ENCODE measurements around the gene TRAPPC10.
"Not testable (repeated sequence)": the region's sequence is repeated elsewhere in the genome, so short reads cannot be mapped to it uniquely, and the experiment has no call there.

Gene TRAPPC10

DNA sequence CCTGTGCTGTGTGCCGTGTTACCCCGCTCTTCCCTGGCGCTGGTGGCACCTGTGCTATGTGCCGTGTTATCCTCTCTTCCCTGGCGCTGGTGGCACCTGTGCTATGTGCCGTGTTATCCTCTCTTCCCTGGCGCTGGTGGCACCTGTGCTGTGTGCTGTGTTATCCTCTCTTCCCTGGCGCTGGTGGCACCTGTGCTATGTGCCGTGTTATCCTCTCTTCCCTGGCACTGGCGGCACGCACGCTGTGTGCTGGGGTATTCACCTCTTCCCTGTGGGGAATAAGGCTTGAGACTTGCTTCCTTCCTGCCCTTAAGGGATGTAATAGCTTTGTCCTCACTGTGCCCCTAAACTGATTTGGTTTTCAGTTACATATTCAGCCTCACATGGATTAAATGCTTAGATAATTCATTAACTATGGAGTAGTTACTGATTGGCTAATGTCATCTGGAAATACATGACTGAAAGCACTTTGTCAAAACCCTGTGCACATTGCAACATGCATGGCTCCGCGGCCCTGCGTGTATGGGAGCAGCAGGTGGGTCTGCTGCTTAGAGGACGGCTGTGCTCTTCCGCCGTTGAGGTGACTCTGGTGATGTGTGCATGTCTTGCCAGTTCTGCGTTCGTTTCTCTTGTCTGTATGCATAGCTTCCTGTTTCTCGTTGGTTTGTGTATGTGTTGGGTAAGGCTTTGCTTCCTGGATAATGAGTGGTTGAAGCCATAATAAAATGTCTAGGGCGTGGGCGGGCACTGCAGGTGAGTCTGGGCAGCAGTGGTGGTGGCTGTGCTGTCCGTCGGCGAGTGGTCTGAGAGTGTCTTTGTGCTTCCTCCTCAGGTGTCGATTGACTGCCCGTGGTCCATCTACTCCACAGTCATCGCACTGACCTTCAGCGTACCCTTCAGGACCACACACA, 77.1 kb downstream of the TRAPPC10 start:
- no peak overlapping the region for H3K9ac ChIP-seq (ENCODE audit: low read depth, low read length)
- no peaks in the 10 kb centered on the region for H3K4me1 ChIP-seq (ENCODE audit: control insufficient read depth, insufficient read depth, low read length)
- no peak overlapping the region for H3K4me3 ChIP-seq (ENCODE audit: low read depth, low read length)
- peaks cover 39% of the 10 kb centered on the region for H3K36me3 ChIP-seq (ENCODE audit: control insufficient read depth, insufficient read depth, low read length)
- no peaks in the 10 kb centered on the region for H3K27me3 ChIP-seq (ENCODE audit: control insufficient read depth, insufficient read depth, low read length)
- H3K9me3 ChIP-seq (ENCODE audit: control insufficient read depth, insufficient read depth, low read length), result no peaks in the 10 kb centered on the region

- Histone ChIP-seq H3K9me3 (ENCODE audit: control insufficient read depth, insufficient read depth, low read length) (no peaks in the 10 kb centered on the region), H3K4me1 (ENCODE audit: control insufficient read depth, insufficient read depth, low read length) (no peaks in the 10 kb centered on the region), H3K9ac (ENCODE audit: low read depth, low read length) (no peak overlapping the region), H3K36me3 (ENCODE audit: control insufficient read depth, insufficient read depth, low read length) (peaks cover 34% of the 10 kb centered on the region), H3K4me3 (ENCODE audit: low read depth, low read length) (no peak overlapping the region), H3K27me3 (ENCODE audit: control insufficient read depth, insufficient read depth, low read length) (no peaks in the 10 kb centered on the region)
Observed at GRCh38 chr21:44090325-44090724, 78.2 kb downstream of the TRAPPC10 start.

DNA sequence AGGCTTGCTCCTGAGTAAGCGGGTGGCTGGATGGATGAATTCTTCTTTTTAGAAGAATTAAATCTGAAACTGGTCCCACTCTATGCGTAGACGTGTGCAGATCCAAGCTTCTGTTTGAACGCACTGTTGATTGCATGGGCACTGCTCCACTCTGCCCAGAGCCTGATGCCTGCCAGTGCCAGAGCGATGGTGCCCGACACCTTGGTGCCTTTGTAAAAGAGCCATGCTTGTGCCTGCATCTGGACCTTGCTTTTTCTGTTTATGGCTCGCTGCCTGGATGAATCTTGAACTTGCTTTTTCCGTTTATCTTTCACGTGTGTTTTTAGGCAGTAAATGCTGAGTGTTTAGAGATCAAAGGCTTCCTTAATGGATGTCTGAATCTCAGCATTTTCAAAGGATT, 80.1 kb downstream of the TRAPPC10 start:
- Histone ChIP-seq H3K9me3 (ENCODE audit: control insufficient read depth, insufficient read depth, low read length) (no peaks in the 10 kb centered on the region), H3K36me3 (ENCODE audit: control insufficient read depth, insufficient read depth, low read length) (peaks cover 28% of the 10 kb centered on the region), H3K9ac (ENCODE audit: low read depth, low read length) (no peak overlapping the region), H3K27me3 (ENCODE audit: control insufficient read depth, insufficient read depth, low read length) (no peaks in the 10 kb centered on the region), H3K4me1 (ENCODE audit: control insufficient read depth, insufficient read depth, low read length) (no peaks in the 10 kb centered on the region), H3K4me3 (ENCODE audit: low read depth, low read length) (no peak overlapping the region)

DNA sequence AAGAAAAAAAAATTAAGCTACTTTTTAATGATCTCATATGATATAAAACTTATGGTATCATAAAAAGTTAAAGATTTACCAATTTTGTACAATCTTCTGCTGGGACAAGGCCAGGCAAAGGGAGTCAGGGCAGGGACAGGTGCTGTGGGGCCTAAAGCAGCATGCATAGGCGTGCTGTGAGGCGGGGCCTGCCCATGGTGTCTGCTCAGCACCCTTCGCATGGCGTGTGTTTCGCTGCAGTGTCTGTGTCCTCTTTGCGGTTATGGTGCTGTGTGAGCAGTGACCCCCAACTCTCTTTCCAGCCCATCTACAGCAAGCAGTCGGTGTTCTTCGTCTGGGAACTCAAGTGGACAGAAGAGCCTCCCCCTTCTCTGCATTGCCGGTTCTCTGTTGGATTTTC, 81.7 kb downstream of the TRAPPC10 start:
- Histone ChIP-seq H3K27me3 (ENCODE audit: control insufficient read depth, insufficient read depth, low read length) (no peaks in the 10 kb centered on the region), H3K36me3 (ENCODE audit: control insufficient read depth, insufficient read depth, low read length) (peaks cover 15% of the 10 kb centered on the region), H3K9me3 (ENCODE audit: control insufficient read depth, insufficient read depth, low read length) (no peaks in the 10 kb centered on the region), H3K9ac (ENCODE audit: low read depth, low read length) (no peak overlapping the region), H3K4me1 (ENCODE audit: control insufficient read depth, insufficient read depth, low read length) (no peaks in the 10 kb centered on the region), H3K4me3 (ENCODE audit: low read depth, low read length) (no peak overlapping the region)

GRCh38 chr21:44094832-44095231, 82.7 kb downstream of the TRAPPC10 start:
- Histone ChIP-seq H3K9ac (ENCODE audit: low read depth, low read length) (no peak overlapping the region), H3K36me3 (ENCODE audit: control insufficient read depth, insufficient read depth, low read length) (peaks cover 10% of the 10 kb centered on the region), H3K4me1 (ENCODE audit: control insufficient read depth, insufficient read depth, low read length) (no peaks in the 10 kb centered on the region), H3K9me3 (ENCODE audit: control insufficient read depth, insufficient read depth, low read length) (no peaks in the 10 kb centered on the region), H3K4me3 (ENCODE audit: low read depth, low read length) (no peak overlapping the region), H3K27me3 (ENCODE audit: control insufficient read depth, insufficient read depth, low read length) (no peaks in the 10 kb centered on the region)

DNA sequence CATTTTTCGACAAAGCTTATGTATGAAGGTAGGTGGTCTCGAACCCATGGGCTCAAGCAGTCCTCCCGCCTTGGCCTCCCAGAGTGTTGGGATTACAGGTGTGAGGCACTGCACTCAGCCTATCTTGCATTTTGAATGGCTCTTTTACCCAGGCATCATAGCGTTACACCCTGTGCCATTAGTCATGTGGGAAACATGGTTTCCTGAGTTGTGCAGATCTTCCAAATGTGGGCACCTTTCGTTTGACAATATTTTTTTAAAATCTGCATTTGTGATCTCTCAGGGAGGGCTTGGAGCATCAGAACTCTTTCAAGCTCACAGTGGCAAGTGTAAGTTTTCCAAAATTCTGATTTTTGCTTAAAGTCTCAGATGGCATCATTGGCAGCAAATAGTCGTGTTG, 86.4 kb downstream of the TRAPPC10 start:
- not testable (repeated sequence) for H3K4me3 ChIP-seq (ENCODE audit: low read depth, low read length); H3K9me3 ChIP-seq (ENCODE audit: control insufficient read depth, insufficient read depth, low read length); H3K27me3 ChIP-seq (ENCODE audit: control insufficient read depth, insufficient read depth, low read length); H3K36me3 ChIP-seq (ENCODE audit: control insufficient read depth, insufficient read depth, low read length); H3K4me1 ChIP-seq (ENCODE audit: control insufficient read depth, insufficient read depth, low read length); H3K9ac ChIP-seq (ENCODE audit: low read depth, low read length)

- H3K9ac ChIP-seq (ENCODE audit: low read depth, low read length); H3K36me3 ChIP-seq (ENCODE audit: control insufficient read depth, insufficient read depth, low read length); H3K4me1 ChIP-seq (ENCODE audit: control insufficient read depth, insufficient read depth, low read length); H3K4me3 ChIP-seq (ENCODE audit: low read depth, low read length); H3K27me3 ChIP-seq (ENCODE audit: control insufficient read depth, insufficient read depth, low read length); H3K9me3 ChIP-seq (ENCODE audit: control insufficient read depth, insufficient read depth, low read length): not testable (repeated sequence)
Observed at GRCh38 chr21:44098964-44099363, 86.9 kb downstream of the TRAPPC10 start.

- H3K9ac ChIP-seq (ENCODE audit: low read depth, low read length); H3K4me3 ChIP-seq (ENCODE audit: low read depth, low read length); H3K4me1 ChIP-seq (ENCODE audit: control insufficient read depth, insufficient read depth, low read length); H3K9me3 ChIP-seq (ENCODE audit: control insufficient read depth, insufficient read depth, low read length); H3K27me3 ChIP-seq (ENCODE audit: control insufficient read depth, insufficient read depth, low read length); H3K36me3 ChIP-seq (ENCODE audit: control insufficient read depth, insufficient read depth, low read length): not testable (repeated sequence)
Observed at GRCh38 chr21:44107026-44107501, 95.0 kb downstream of the TRAPPC10 start, which contains the start of gene PWP2. Gene PWP2 (plus strand): TSS chr21:44107399. CDS start chr21:44107417, 18 bp downstream.

- H3K4me3 ChIP-seq (ENCODE audit: low read depth, low read length); H3K27me3 ChIP-seq (ENCODE audit: control insufficient read depth, insufficient read depth, low read length); H3K9me3 ChIP-seq (ENCODE audit: control insufficient read depth, insufficient read depth, low read length); H3K4me1 ChIP-seq (ENCODE audit: control insufficient read depth, insufficient read depth, low read length); H3K36me3 ChIP-seq (ENCODE audit: control insufficient read depth, insufficient read depth, low read length); H3K9ac ChIP-seq (ENCODE audit: low read depth, low read length): not testable (repeated sequence)
Observed at GRCh38 chr21:44107589-44107988, 95.5 kb downstream of the TRAPPC10 start.

- H3K27me3 ChIP-seq (ENCODE audit: control insufficient read depth, insufficient read depth, low read length); H3K9me3 ChIP-seq (ENCODE audit: control insufficient read depth, insufficient read depth, low read length); H3K4me1 ChIP-seq (ENCODE audit: control insufficient read depth, insufficient read depth, low read length); H3K36me3 ChIP-seq (ENCODE audit: control insufficient read depth, insufficient read depth, low read length); H3K9ac ChIP-seq (ENCODE audit: low read depth, low read length); H3K4me3 ChIP-seq (ENCODE audit: low read depth, low read length): not testable (repeated sequence)
Observed at GRCh38 chr21:44113702-44114371, 101.7 kb downstream of the TRAPPC10 start.

DNA sequence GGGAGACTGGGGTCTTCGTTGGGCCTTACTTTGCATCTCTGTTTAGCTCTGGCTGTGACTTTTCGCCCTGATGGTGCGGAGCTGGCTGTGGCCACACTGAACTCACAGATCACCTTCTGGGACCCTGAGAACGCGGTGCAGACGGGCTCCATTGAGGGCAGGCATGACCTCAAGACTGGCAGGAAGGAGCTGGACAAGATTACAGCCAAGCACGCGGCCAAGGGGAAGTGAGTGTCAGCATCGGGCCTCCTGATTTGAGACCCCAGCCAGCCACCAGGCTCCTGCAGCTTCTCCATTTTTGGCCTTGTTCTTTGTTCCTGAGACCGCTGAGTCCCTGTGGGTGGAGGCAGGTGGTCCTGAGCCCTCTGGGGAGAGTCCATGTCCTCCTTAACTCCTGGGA, 110.0 kb downstream of the TRAPPC10 start:
- not testable (repeated sequence) for H3K27me3 ChIP-seq (ENCODE audit: control insufficient read depth, insufficient read depth, low read length); H3K4me3 ChIP-seq (ENCODE audit: low read depth, low read length); H3K4me1 ChIP-seq (ENCODE audit: control insufficient read depth, insufficient read depth, low read length); H3K9me3 ChIP-seq (ENCODE audit: control insufficient read depth, insufficient read depth, low read length); H3K36me3 ChIP-seq (ENCODE audit: control insufficient read depth, insufficient read depth, low read length); H3K9ac ChIP-seq (ENCODE audit: low read depth, low read length)

- not testable (repeated sequence) for H3K9ac ChIP-seq (ENCODE audit: low read depth, low read length); H3K4me3 ChIP-seq (ENCODE audit: low read depth, low read length); H3K36me3 ChIP-seq (ENCODE audit: control insufficient read depth, insufficient read depth, low read length); H3K9me3 ChIP-seq (ENCODE audit: control insufficient read depth, insufficient read depth, low read length); H3K4me1 ChIP-seq (ENCODE audit: control insufficient read depth, insufficient read depth, low read length); H3K27me3 ChIP-seq (ENCODE audit: control insufficient read depth, insufficient read depth, low read length)
Observed at GRCh38 chr21:44127827-44128226, 115.7 kb downstream of the TRAPPC10 start.
